HepG2 (cell line): ENCODE measurements around the gene ERBB3. TPM values are rescaled to one million over a fixed set of nuclear protein-coding genes. Genes with fewer than 3 reads are reported as not detected.
A peak's percentile ranks its signal among the peaks of the same experiment; 100 is the strongest.

Experiments
- ATAC-seq: fragments of 200-7000 bp; cut with Tn5 transposase; 3 replicates; pipeline ENCODE4 v1.9.1; 2020; ENCODE audit warnings: mild to moderate bottlenecking, moderate library complexity
- BruUV-seq: library from RNA; stranded (reverse); fragments of 400-500 nt; replicated peaks from 2 replicates; lab custom pipeline; 2021; lab: Mats Ljungman, UMichigan
- CTCF ChIA-PET: fragments of 300-600 bp; formaldehyde crosslinking; extraction: SDS; loops from one replicate; lab custom pipeline; 2021; ENCODE audit warnings: low total read pairs, inconsistent platforms, low intra/inter-chr PET ratio; lab: Yijun Ruan, JAX
- POLR2A ChIA-PET: fragments of 350-600 bp; sonication (Branson Sonifier 250); formaldehyde crosslinking; loops from one replicate; lab custom pipeline; 2020; ENCODE audit warnings: antibody characterized with exemption, inconsistent platforms; lab: Yijun Ruan, JAX
- DNase-seq: peaks from one replicate; pipeline ENCODE4 v3.0.0-alpha.2; 2015; ENCODE audit warnings: low spot score
- FAIRE-seq: peaks from 3 replicates; lab custom pipeline; 2011; peaks lifted over from hg19 to GRCh38; lab: Jason Lieb, UNC
- H2AFZ ChIP-seq: one replicate; pipeline ENCODE4 v1.6.1; 2011; ENCODE audit warnings: low read length, inconsistent platforms
- H3K27ac ChIP-seq: fragments of 300-600 bp; 3 replicates; pipeline ENCODE4 v1.8.0; 2011; ENCODE audit warnings: mixed run types, mild to moderate bottlenecking, mixed read lengths, low read length, inconsistent platforms; ENCODE audit not compliant: insufficient read depth; ENCODE audit errors: extremely low read length
- H3K27me3 ChIP-seq, 2 experiments: fragments of 200-600 bp in 1 of 2; 2 replicates in 1 of 2; 3 replicates in 1 of 2; pipeline versions ENCODE4 v1.6.0 to v1.8.0; 2011; ENCODE audit warnings: low read length in 2 of 2, mild to moderate bottlenecking in 2 of 2, moderate library complexity in 2 of 2, inconsistent platforms in 1 of 2; ENCODE audit not compliant: insufficient read depth in 2 of 2, control insufficient read depth in 1 of 2
- H3K36me3 ChIP-seq, 2 experiments: fragments of 200-600 bp in 1 of 2; replicated peaks in 1 of 2; 2 replicates in 1 of 2; 3 replicates in 1 of 2; pipeline versions ENCODE4 v1.5.1 to v1.8.0; 2011; ENCODE audit warnings: low read length in 2 of 2, inconsistent platforms in 1 of 2; ENCODE audit not compliant: insufficient read depth in 2 of 2, control insufficient read depth in 1 of 2
- H3K4me1 ChIP-seq: 2 replicates; pipeline ENCODE4 v1.5.1; 2012; ENCODE audit warnings: low read length, inconsistent platforms; ENCODE audit not compliant: insufficient read depth
- H3K4me2 ChIP-seq: 2 replicates; pipeline ENCODE4 v1.6.0; 2011; ENCODE audit warnings: low read depth, low read length, inconsistent platforms
- H3K4me3 ChIP-seq, 3 experiments: fragments of 200-600 bp in 1 of 3; sonication (generic), shearing (Covaris generic) in 1 of 3; replicated peaks in 1 of 3; 2 replicates each; pipeline ENCODE4 v1.5.1; 2011 to 2016; ENCODE audit warnings: low read length in 3 of 3, inconsistent platforms in 2 of 3, low read depth in 2 of 3, mild to moderate bottlenecking in 2 of 3, control low read depth in 1 of 3, mixed read lengths in 1 of 3; ENCODE audit not compliant: insufficient read depth in 1 of 3
- H3K79me2 ChIP-seq: one replicate; pipeline ENCODE4 v1.6.1; 2011; ENCODE audit warnings: low read length, inconsistent platforms; ENCODE audit not compliant: insufficient read depth
- H3K9ac ChIP-seq: 2 replicates; pipeline ENCODE4 v1.6.0; 2011; ENCODE audit warnings: mild to moderate bottlenecking, low read depth, low read length, inconsistent platforms; ENCODE audit not compliant: insufficient read depth
- H3K9me3 ChIP-seq: 2 replicates; pipeline ENCODE4 v1.5.1; 2012; ENCODE audit warnings: mild to moderate bottlenecking, low read length
- H4K20me1 ChIP-seq: 2 replicates; pipeline ENCODE4 v1.6.0; 2011; ENCODE audit warnings: inconsistent platforms, mild to moderate bottlenecking, low read length, moderate library complexity; ENCODE audit not compliant: insufficient read depth
- ARID2 ChIP-seq: sonication (generic); formaldehyde crosslinking; IDR thresholded peaks from 2 replicates; pipeline ENCODE4 v1.8.1; 2022; ENCODE audit warnings: mild to moderate bottlenecking, missing genetic modification reagents, borderline replicate concordance
- ARID3A ChIP-seq: IDR thresholded peaks from 2 replicates; pipeline ENCODE4 v1.6.1; 2012; ENCODE audit warnings: low read depth, low read length, improper control_type of control experiment
- BRCA1 ChIP-seq: sonication (generic); formaldehyde crosslinking; IDR thresholded peaks from 2 replicates; pipeline ENCODE4 v1.4.0; 2020; ENCODE audit warnings: missing genetic modification reagents
- CHCHD3 ChIP-seq: sonication (generic); formaldehyde crosslinking; IDR thresholded peaks from 2 replicates; pipeline ENCODE4 v1.8.0; 2022; ENCODE audit warnings: mild to moderate bottlenecking, missing genetic modification reagents, moderate library complexity
- ERF ChIP-seq: IDR thresholded peaks from 2 replicates; pipeline ENCODE4 v1.6.1; 2018; ENCODE audit warnings: missing biosample characterization, missing genetic modification reagents
- ETV5 ChIP-seq: IDR thresholded peaks from 2 replicates; pipeline ENCODE4 v1.6.1; 2018; ENCODE audit warnings: missing biosample characterization, missing genetic modification reagents, inconsistent platforms, borderline replicate concordance
- KDM6A ChIP-seq: IDR thresholded peaks from 2 replicates; pipeline ENCODE4 v1.6.1; 2016; ENCODE audit warnings: low read depth
- RBFOX2 ChIP-seq: fragments of 200-400 bp; formaldehyde crosslinking; IDR thresholded peaks from 2 replicates; pipeline ENCODE4 v1.6.1; 2017; ENCODE audit warnings: low read depth, mild to moderate bottlenecking, low read length
- RXRB ChIP-seq: IDR thresholded peaks from 2 replicates; pipeline ENCODE4 v1.6.1; 2016; ENCODE audit warnings: borderline replicate concordance, missing genetic modification reagents, missing compliant biosample characterization
- XRCC5 ChIP-seq: fragments of 200-400 bp; formaldehyde crosslinking; optimal IDR thresholded peaks from 2 replicates; pipeline ENCODE3; 2017; ENCODE audit warnings: mild to moderate bottlenecking, low read length
- ZBTB33 ChIP-seq: sonication (generic); formaldehyde crosslinking; IDR thresholded peaks from 2 replicates; pipeline ENCODE4 v1.4.0; 2020; ENCODE audit warnings: missing genetic modification reagents
- ZNF83 ChIP-seq: sonication (generic); formaldehyde crosslinking; IDR thresholded peaks from 2 replicates; pipeline ENCODE4 v1.4.0; 2020; ENCODE audit warnings: missing genetic modification reagents, mild to moderate bottlenecking, borderline replicate concordance
- WGBS: methylation state at CpG from one replicate; pipeline ENCODE4 v1.1.6; 2017; ENCODE audit warnings: low lambda C conversion rate; 5-methylcytosine and 5-hydroxymethylcytosine counted together
- in situ Hi-C: cut with HindIII; loops from 2 replicates; pipeline ENCODE4 v1.10.0; 2017; ENCODE audit warnings: low pct_unique_long_range_greater_than_20kb; ENCODE audit not compliant: extremely low pct_ligation_motif_present
- intact Hi-C: fragments of 100-400 bp; cut with micrococcal nuclease; formaldehyde crosslinking; loops from one replicate; pipeline ENCODE4 v1.10.0; 2022; ENCODE audit not compliant: unreplicated experiment
- polyA plus RNA-seq, 8 experiments: library from polyadenylated mRNA; depleted of rRNA in 3 of 8; stranded (reverse) in 7 of 8; unstranded in 1 of 8; fragments of >200 nt; fragmentation: Illumina TruSeq in 4 of 8; extraction: Trizol in 4 of 8; gene quantifications; 2 replicates each; pipeline versions ENCODE4 v1.2.1 to v1.2.3, GENCODE V29; 2011 to 2016; ENCODE audit warnings: low read depth in 4 of 8, missing spikeins in 1 of 8, mixed read lengths in 1 of 8; ENCODE audit not compliant: insufficient read depth in 1 of 8
- total RNA-seq, 5 experiments: library from RNA; depleted of rRNA; stranded (reverse); fragments of >200 nt; fragmentation: Illumina TruSeq; extraction: Trizol; gene quantifications; 2 replicates each; pipeline ENCODE4 v1.2.3, GENCODE V29; 2016; ENCODE audit warnings: low read depth in 1 of 5

The ERBB3 gene
- total and polyA plus RNA-seq, 2 of the 13 experiments (the other 11 are each of a cell fraction or from before 2014, with no cell fraction given), result 93.6 to 358 TPM

- CTCF ChIA-PET, result no interaction called here
- no peak for ATAC-seq
Measured at GRCh38 chr12:56101045-56101444, 21.1 kb downstream of the ERBB3 start.

GRCh38 chr12:56102683-56103065, 22.7 kb downstream of the ERBB3 start:
- no peak overlapping the region for H2AFZ ChIP-seq
- no peak overlapping the region for H3K4me2 ChIP-seq
- BruUV-seq, result TSS peak; percentile 22
- POLR2A ChIA-PET, result interaction anchor here (1.4 to 6.5 kb wide), 5 partner anchors 13 to 26 kb away, joined by 3 to 279 read pairs (median 46); partner anchors contain the start of genes ERBB3, ESYT1, RPL41 and ZC3H10
- intact Hi-C loops, result no loop called here
- H4K20me1 ChIP-seq, result peaks cover 4% of the 10 kb centered on the region
- no peak overlapping the region for H3K4me3 ChIP-seq
- CTCF ChIA-PET, result no interaction called here
- H3K36me3 ChIP-seq, result peaks cover 29 to 53% of the 10 kb centered on the region in 2 experiments
- 100% methylated on average over 1 of the region's 1 CpG for WGBS
- H3K4me1 ChIP-seq, result peaks cover 35% of the 10 kb centered on the region
- TF ChIP-seq RBFOX2, result 0 out of 2 replicates have a peak, but pooled peaks have one; percentile 35
- no peak for TF ChIP-seq ZNF83 (CRISPR knock-in tag)
- no peak for TF ChIP-seq KDM6A (CRISPR knock-in tag)
- no peak for TF ChIP-seq ARID2 (CRISPR knock-in tag)
- TF ChIP-seq RXRB (CRISPR knock-in tag), result no peak
- no peak for TF ChIP-seq ARID3A
- TF ChIP-seq ERF (CRISPR knock-in tag), result no peak
- peak overlapping the region; percentile 64 for H3K27ac ChIP-seq
- H3K27me3 ChIP-seq, result no peaks in the 10 kb centered on the region
- H3K9ac ChIP-seq, result no peak overlapping the region
- DNase-seq, result no peak
- FAIRE-seq, result no peak
- peaks cover 32% of the 10 kb centered on the region for H3K79me2 ChIP-seq
- in situ Hi-C loops, result loop anchor here (5.0 kb wide), 1 partner anchor 55 kb away; no protein-coding TSS in a partner anchor
- H3K9me3 ChIP-seq, result no peaks in the 10 kb centered on the region
- ATAC-seq, result no peak

More at GRCh38 chr12:56101045-56101444, 21.1 kb downstream of the ERBB3 start:
- H3K4me3 ChIP-seq, result no peak overlapping the region
- H3K9me3 ChIP-seq, result no peaks in the 10 kb centered on the region
- H3K27me3 ChIP-seq, result no peaks in the 10 kb centered on the region
- H3K27ac ChIP-seq, result no peak overlapping the region
- TF ChIP-seq CHCHD3 (CRISPR knock-in tag), result no peak
- no peak for TF ChIP-seq BRCA1 (CRISPR knock-in tag)
- TF ChIP-seq ETV5 (CRISPR knock-in tag), result no peak
- TF ChIP-seq ZBTB33, result peak; percentile 73
- no peak for TF ChIP-seq XRCC5
- peaks cover 16% of the 10 kb centered on the region for H3K79me2 ChIP-seq
- in situ Hi-C loops, result loop anchor here (5.0 kb wide), 1 partner anchor 54 kb away; no protein-coding TSS in a partner anchor
- BruUV-seq, result no TSS peak
- DNase-seq, result no peak
- H3K9ac ChIP-seq, result no peak overlapping the region
- H3K4me1 ChIP-seq, result peaks cover 18% of the 10 kb centered on the region
- intact Hi-C loops, result no loop called here
- no peak overlapping the region for H2AFZ ChIP-seq
- POLR2A ChIA-PET, result interaction anchor here (5.0 to 6.5 kb wide), 2 partner anchors 11 to 19 kb away, joined by 46 to 279 read pairs; partner anchors contain the start of gene ERBB3
- peaks cover 33 to 58% of the 10 kb centered on the region in 2 experiments for H3K36me3 ChIP-seq
- H4K20me1 ChIP-seq, result peaks cover 2% of the 10 kb centered on the region; the same call in 1 of the 2 replicates
- 99% methylated on average over 14 of the region's 14 CpGs for whole genome bisulfite sequencing
- H3K4me2 ChIP-seq, result no peak overlapping the region
- no peak for FAIRE-seq
